Skeletal muscle tissue (tissue), 4 donors: Measurements from ENCODE around the gene MDFIC. TPM values are rescaled to one million over a fixed set of nuclear protein-coding genes. Genes with fewer than 3 reads are reported as not detected.

Experiments
- H3K27ac ChIP-seq: one replicate; pipeline ENCODE4 v1.7.0; 2013; ENCODE audit warnings: mild to moderate bottlenecking, low read depth, low read length, inconsistent platforms
- H3K27me3 ChIP-seq, 3 donors: one replicate each; pipeline ENCODE4 v1.7.0; 2013; ENCODE audit warnings: low read length in 3 of 3; ENCODE audit not compliant: control insufficient read depth in 3 of 3, insufficient read depth in 3 of 3
- H3K36me3 ChIP-seq, 3 donors: one replicate each; pipeline ENCODE4 v1.7.0; 2013; ENCODE audit warnings: low read length in 3 of 3; ENCODE audit not compliant: control insufficient read depth in 3 of 3, insufficient read depth in 3 of 3
- H3K4me1 ChIP-seq, 3 donors: one replicate each; pipeline ENCODE4 v1.7.0; 2013; ENCODE audit warnings: low read length in 3 of 3, mild to moderate bottlenecking in 3 of 3; ENCODE audit not compliant: control insufficient read depth in 3 of 3, insufficient read depth in 3 of 3
- H3K4me3 ChIP-seq, 3 donors: one replicate each; pipeline ENCODE4 v1.7.0; 2013; ENCODE audit warnings: low read length in 3 of 3
- H3K9ac ChIP-seq, 3 donors: one replicate each; pipeline ENCODE4 v1.7.0; 2013; ENCODE audit warnings: low read length in 3 of 3, mild to moderate bottlenecking in 3 of 3, moderate library complexity in 2 of 3, low read depth in 1 of 3
- H3K9me3 ChIP-seq, 3 donors: one replicate each; pipeline ENCODE4 v1.7.0; 2013; ENCODE audit warnings: low read length in 3 of 3; ENCODE audit not compliant: control insufficient read depth in 3 of 3
- total RNA-seq: library from RNA; depleted of rRNA; stranded (reverse); fragments of >200 nt; gene quantifications from one replicate; pipeline ENCODE4 v1.2.3, GENCODE V29; 2014
- donor health status: Osteomylitis.

MDFIC gene
- total RNA-seq, 1 donor from 2014 or later = 20.9 TPM

- H3K9ac ChIP-seq = no peak overlapping the region
- no peaks in the 10 kb centered on the region for H3K36me3 ChIP-seq
- no peaks in the 10 kb centered on the region for H3K27me3 ChIP-seq
- H3K9me3 ChIP-seq = no peaks in the 10 kb centered on the region
- no peak overlapping the region for H3K27ac ChIP-seq
- no peak overlapping the region for H3K4me3 ChIP-seq
- no peaks in the 10 kb centered on the region for H3K4me1 ChIP-seq
Observed at GRCh38 chr7:115044224-115044623, 122.3 kb downstream of the MDFIC start.

DNA sequence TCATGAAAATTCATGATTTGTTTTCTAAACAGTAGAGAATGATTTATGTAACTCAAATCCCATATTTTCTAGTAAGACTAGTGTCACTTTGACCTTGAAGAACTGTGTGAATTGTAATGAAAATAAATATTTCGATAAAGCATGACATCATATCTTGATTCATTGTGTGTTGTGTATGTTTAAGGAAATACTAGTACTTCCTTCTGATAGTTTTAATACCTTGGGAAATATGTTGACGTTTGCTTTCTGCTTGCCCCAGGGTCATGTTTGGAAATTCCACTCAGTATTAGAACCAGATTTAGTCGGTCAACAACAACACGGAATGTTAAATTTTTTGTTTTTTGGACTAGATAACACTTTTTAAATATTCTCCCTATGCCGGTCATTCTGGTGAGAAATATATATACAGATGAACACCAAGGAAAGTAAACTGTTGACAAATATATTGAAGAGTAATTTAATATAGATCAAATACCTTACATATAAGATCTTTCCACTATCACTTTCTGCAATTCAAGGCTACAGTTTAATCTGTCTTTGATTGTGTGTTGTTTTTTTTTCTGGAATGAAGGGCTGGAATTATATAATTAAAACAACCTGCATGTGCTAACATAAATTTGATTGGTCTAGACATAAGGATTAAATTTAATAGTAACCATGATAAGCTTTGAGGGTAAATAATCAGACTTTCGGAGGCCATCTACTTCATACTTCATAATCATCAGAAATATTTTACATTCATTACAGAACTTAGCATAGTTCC lies 126.2 kb downstream of the MDFIC start:
- no peaks in the 10 kb centered on the region for H3K9me3 ChIP-seq
- no peaks in the 10 kb centered on the region for H3K36me3 ChIP-seq
- no peak overlapping the region for H3K27ac ChIP-seq
- no peaks in the 10 kb centered on the region for H3K4me1 ChIP-seq
- H3K27me3 ChIP-seq = no peaks in the 10 kb centered on the region
- H3K9ac ChIP-seq = no peak overlapping the region
- H3K4me3 ChIP-seq = no peak overlapping the region

- no peak overlapping the region for H3K4me3 ChIP-seq
- H3K9me3 ChIP-seq = no peaks in the 10 kb centered on the region
- no peak overlapping the region for H3K9ac ChIP-seq
- H3K27me3 ChIP-seq = no peaks in the 10 kb centered on the region
- H3K27ac ChIP-seq = no peak overlapping the region
- no peaks in the 10 kb centered on the region for H3K4me1 ChIP-seq
- no peaks in the 10 kb centered on the region for H3K36me3 ChIP-seq
Observed at GRCh38 chr7:115052706-115053105, 130.8 kb downstream of the MDFIC start.

DNA sequence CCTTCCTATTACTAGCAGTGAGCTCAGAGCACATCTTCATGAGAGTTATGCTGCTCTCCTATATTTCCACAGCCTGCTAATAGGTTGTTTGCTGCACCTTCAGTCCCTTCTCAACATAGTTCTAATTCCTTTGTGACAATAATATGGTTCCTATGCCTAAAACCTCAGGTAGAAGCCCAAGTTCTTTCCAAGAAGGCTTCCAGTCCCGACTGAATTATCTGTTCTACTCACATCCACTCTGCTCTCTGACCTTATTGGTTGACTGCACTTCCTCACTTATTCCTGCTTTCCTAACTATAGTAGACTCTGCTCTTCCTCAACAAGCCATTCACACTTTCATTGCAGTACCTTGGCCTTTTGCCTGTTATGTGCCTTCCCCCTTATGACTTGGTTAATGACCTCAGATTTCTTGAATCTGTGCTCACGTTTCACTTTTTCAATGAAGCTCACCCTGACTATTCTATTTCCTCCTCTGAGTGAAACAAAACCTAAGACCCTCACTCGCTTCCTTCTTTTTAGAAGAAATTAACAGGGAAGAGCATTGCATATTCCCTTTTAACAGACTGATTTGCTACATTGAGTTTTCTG lies 132.7 kb downstream of the MDFIC start:
- H3K4me1 ChIP-seq = no peaks in the 10 kb centered on the region
- H3K9me3 ChIP-seq = no peaks in the 10 kb centered on the region
- no peak overlapping the region for H3K4me3 ChIP-seq
- no peaks in the 10 kb centered on the region for H3K27me3 ChIP-seq
- no peaks in the 10 kb centered on the region for H3K36me3 ChIP-seq
- no peak overlapping the region for H3K27ac ChIP-seq
- no peak overlapping the region for H3K9ac ChIP-seq

DNA sequence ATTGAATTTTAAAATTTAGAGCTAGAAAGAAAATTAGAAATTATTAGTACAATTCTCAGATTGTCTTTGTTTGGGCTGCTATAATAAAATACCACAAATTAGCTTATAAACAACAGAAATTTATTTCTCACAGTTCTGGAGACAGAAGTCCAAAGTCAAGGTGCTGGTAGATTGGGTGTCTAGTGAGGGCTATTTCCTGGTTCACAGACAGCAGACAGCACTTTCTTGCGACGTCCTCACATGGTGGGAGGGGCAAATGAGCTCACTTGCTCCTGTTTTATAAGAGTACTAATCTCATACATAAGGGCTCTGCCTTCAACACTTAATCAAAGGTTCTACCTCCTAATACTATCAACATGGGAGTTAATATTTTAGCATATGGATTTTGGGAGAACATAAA lies 134.1 kb downstream of the MDFIC start:
- no peaks in the 10 kb centered on the region for H3K4me1 ChIP-seq
- no peak overlapping the region for H3K27ac ChIP-seq
- H3K9me3 ChIP-seq = no peaks in the 10 kb centered on the region
- H3K4me3 ChIP-seq = no peak overlapping the region
- no peaks in the 10 kb centered on the region for H3K27me3 ChIP-seq
- no peaks in the 10 kb centered on the region for H3K36me3 ChIP-seq
- H3K9ac ChIP-seq = no peak overlapping the region

- H3K36me3 ChIP-seq = no peaks in the 10 kb centered on the region
- no peaks in the 10 kb centered on the region for H3K4me1 ChIP-seq
- no peaks in the 10 kb centered on the region for H3K27me3 ChIP-seq
- no peak overlapping the region for H3K27ac ChIP-seq
- H3K9me3 ChIP-seq = no peaks in the 10 kb centered on the region
- no peak overlapping the region for H3K4me3 ChIP-seq
- H3K9ac ChIP-seq = no peak overlapping the region
Observed at GRCh38 chr7:115058726-115059125, 136.8 kb downstream of the MDFIC start.

- Histone ChIP-seq H3K9me3 (no peaks in the 10 kb centered on the region), H3K27ac (no peak overlapping the region), H3K9ac (no peak overlapping the region), H3K4me3 (no peak overlapping the region), H3K4me1 (no peaks in the 10 kb centered on the region), H3K27me3 (no peaks in the 10 kb centered on the region), H3K36me3 (no peaks in the 10 kb centered on the region)
Observed at GRCh38 chr7:115059321-115059720, 137.4 kb downstream of the MDFIC start.

DNA sequence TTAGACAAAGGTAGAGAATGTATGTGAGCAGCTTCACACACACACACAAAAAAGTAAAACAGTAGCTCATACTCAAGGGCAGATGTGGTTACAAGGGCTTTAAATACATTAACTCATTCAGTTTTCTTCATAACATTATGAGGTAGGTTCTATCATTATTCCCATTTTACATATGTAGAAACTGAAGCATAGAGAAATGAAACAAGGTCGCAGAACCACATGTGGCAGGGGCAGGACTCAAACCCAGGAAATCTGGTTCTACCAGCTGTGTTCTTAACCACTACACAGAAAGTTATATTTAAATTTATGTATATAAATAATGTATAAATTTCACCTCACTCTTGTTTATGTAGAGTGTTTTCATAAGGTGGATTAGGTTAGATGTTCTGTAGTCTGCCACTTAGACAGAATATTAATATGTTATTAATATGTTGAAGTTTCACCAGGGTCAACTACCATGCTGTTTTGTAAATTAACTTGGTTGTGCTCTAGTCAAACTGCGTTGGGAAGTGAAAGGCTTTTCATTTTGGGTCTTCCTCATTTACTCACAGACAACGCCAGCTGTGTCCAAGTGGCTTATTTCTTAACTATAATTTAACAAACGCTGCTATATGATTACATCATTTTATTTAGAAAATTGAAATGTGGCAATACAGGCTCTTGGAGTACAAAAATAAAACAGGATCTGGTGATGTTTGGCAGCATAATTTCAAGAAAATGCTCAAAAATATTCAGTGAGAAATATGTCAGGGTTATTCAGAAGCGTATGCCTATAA lies 138.4 kb downstream of the MDFIC start:
- no peaks in the 10 kb centered on the region for H3K27me3 ChIP-seq
- no peak overlapping the region for H3K9ac ChIP-seq
- no peaks in the 10 kb centered on the region for H3K4me1 ChIP-seq
- H3K36me3 ChIP-seq = no peaks in the 10 kb centered on the region
- no peaks in the 10 kb centered on the region for H3K9me3 ChIP-seq
- H3K27ac ChIP-seq = no peak overlapping the region
- H3K4me3 ChIP-seq = no peak overlapping the region

DNA sequence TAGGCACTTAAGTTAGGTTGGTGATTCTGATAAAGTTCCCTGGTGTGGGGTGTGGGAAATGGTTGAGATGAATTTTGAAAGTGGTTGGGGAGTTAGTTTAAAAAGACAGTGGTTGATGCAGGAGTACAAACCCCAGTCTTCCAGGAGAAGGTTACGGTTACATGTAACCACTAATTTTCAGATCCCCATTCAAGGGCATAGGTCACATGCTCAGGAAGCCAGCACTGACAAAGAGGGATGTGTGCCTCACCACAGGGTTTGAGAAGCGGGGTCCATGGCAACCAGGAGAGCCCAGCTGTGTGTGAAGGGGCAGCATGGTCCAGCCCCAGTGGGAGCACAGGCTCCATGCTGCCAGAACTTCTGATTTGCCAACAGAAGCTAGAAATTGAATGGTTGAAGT lies 144.2 kb downstream of the MDFIC start:
- Histone ChIP-seq H3K9me3 (no peaks in the 10 kb centered on the region), H3K4me1 (no peaks in the 10 kb centered on the region), H3K27ac (no peak overlapping the region), H3K36me3 (no peaks in the 10 kb centered on the region), H3K9ac (no peak overlapping the region), H3K27me3 (no peaks in the 10 kb centered on the region), H3K4me3 (no peak overlapping the region)

GRCh38 chr7:115066634-115067033 lies 144.7 kb downstream of the MDFIC start:
- Histone ChIP-seq H3K36me3 (no peaks in the 10 kb centered on the region), H3K27ac (no peak overlapping the region), H3K9ac (no peak overlapping the region), H3K27me3 (no peaks in the 10 kb centered on the region), H3K4me3 (no peak overlapping the region), H3K4me1 (no peaks in the 10 kb centered on the region), H3K9me3 (no peaks in the 10 kb centered on the region)
